ENCODE measurements around the gene STOM. TPM values are rescaled to one million over a fixed set of nuclear protein-coding genes. Genes with fewer than 3 reads are reported as not detected.

STOM gene
- total RNA-seq = 100 to 1,000 TPM in 4 of 5 donors, 10 to 100 TPM in 1; 85.7 to 238 (median 137) TPM
- polyA plus RNA-seq = 100 to 1,000 TPM in 1 of 3 donors, 10 to 100 TPM in 2; 35.3 to 174 (median 45.6) TPM
- long read RNA-seq, donor 1, transcript STOM-201 (7 exons, 3,010 nt) = major isoform, 11 of 17 reads
- long read RNA-seq, donor 1, partial matches to known transcripts = 6 of 17 reads
- long read RNA-seq, donor 1, other reads (novel, unspliced or antisense) = 0 of 17 reads
- long read RNA-seq, donor 2, transcript STOM-201 (7 exons, 3,010 nt) = major isoform, 19 of 19 reads
- long read RNA-seq, donor 2, partial matches to known transcripts = 0 of 19 reads
- long read RNA-seq, donor 2, other reads (novel, unspliced or antisense) = 0 of 19 reads
- long read RNA-seq, donor 3, transcript STOM-201 (7 exons, 3,010 nt) = major isoform, 8 of 8 reads
- long read RNA-seq, donor 3, partial matches to known transcripts = 0 of 8 reads
- long read RNA-seq, donor 3, other reads (novel, unspliced or antisense) = 0 of 8 reads
- long read RNA-seq, donor 4, transcript STOM-201 (7 exons, 3,010 nt) = major isoform, 10 of 10 reads
- long read RNA-seq, donor 4, partial matches to known transcripts = 0 of 10 reads
- long read RNA-seq, donor 4, other reads (novel, unspliced or antisense) = 0 of 10 reads
- long read RNA-seq, donor 5, transcript STOM-201 (7 exons, 3,010 nt) = major isoform, 23 of 41 reads
- long read RNA-seq, donor 5, partial matches to known transcripts = 18 of 41 reads
- long read RNA-seq, donor 5, other reads (novel, unspliced or antisense) = 0 of 41 reads
- long read RNA-seq, donor 6, transcript STOM-201 (7 exons, 3,010 nt) = major isoform, 24 of 24 reads
- long read RNA-seq, donor 6, partial matches to known transcripts = 0 of 24 reads
- long read RNA-seq, donor 6, other reads (novel, unspliced or antisense) = 0 of 24 reads
- long read RNA-seq, donor 7, transcript STOM-201 (7 exons, 3,010 nt) = major isoform, 25 of 36 reads
- long read RNA-seq, donor 7, partial matches to known transcripts = 11 of 36 reads
- long read RNA-seq, donor 7, other reads (novel, unspliced or antisense) = 0 of 36 reads
- long read RNA-seq, donor 8, transcript STOM-201 (7 exons, 3,010 nt) = major isoform, 11 of 11 reads
- long read RNA-seq, donor 8, partial matches to known transcripts = 0 of 11 reads
- long read RNA-seq, donor 8, other reads (novel, unspliced or antisense) = 0 of 11 reads
- long read RNA-seq, donor 9, transcript STOM-201 (7 exons, 3,010 nt) = major isoform, 20 of 30 reads
- long read RNA-seq, donor 9, partial matches to known transcripts = 10 of 30 reads
- long read RNA-seq, donor 9, other reads (novel, unspliced or antisense) = 0 of 30 reads
- long read RNA-seq, donor 10, transcript STOM-201 (7 exons, 3,010 nt) = major isoform, 5 of 5 reads
- long read RNA-seq, donor 10, partial matches to known transcripts = 0 of 5 reads
- long read RNA-seq, donor 10, other reads (novel, unspliced or antisense) = 0 of 5 reads

DNA sequence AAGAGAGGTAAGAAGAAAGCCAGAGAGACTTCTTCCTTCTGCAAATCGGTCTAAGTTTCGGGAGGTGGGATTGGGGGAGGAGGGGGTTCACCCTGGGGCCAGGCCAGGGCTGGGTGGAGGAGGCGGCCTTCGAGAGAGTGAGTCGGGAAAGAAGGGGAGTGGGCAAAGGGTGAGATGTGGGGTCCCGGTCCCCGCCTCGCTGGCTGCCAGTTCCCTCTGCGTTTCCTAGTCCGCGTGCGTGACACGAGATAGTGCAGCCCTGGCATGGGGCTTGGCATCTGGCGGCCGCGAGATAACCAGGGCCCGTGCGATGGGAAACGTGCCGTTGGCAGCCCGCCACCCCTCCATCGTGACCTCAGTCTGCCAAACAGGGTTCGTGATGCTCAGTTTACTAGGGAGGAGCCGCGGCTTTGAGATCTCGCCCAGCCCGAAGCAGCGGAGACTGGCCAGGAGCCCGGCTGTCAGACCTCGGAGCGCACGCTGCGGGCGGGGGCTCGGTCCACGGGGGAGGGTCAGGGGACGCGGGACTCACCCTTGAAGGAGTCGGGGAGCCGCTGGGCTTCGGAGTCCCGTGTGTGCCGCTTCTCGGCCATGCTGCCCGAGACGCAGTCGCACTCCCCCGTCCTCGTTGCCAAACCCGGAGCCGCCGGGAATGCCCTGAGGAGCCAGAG is at the start of gene STOM:
STOM (minus strand) TSS at position 656 of the 671 bp plus-strand sequence; CDS start at position 593, 63 bp downstream.
- no peaks in the 10 kb centered on the region for H3K36me3 ChIP-seq
- peak; percentile 89 to 94 for DNase-seq
- peaks cover 50 to 88% (median 72%) of the 10 kb centered on the region in 4 donors for H3K4me1 ChIP-seq
- peak within 1 kb of the TSS; percentile 60 to 72 (median 66) for H3K4me3 ChIP-seq
- no peaks in the 10 kb centered on the region for H3K27me3 ChIP-seq
- peak within 1 kb of the TSS; percentile 87 to 98 (median 94) for H3K27ac ChIP-seq
- 1 to 3% (median 2%) methylated on average over 22 to 52 of the region's 52 CpGs for WGBS, 5 donors
- H3K9me3 ChIP-seq = no peaks in the 10 kb centered on the region
- TF ChIP-seq CTCF (IDR thresholded peaks at IDR 0.05) = no peak
- peak; percentile 98 to 99 (median 98) for TF ChIP-seq POLR2AphosphoS5 (IDR thresholded peaks at IDR 0.05)
- peak in 2 of 4 donors; percentile 86 to 89 for TF ChIP-seq POLR2A (IDR thresholded peaks at IDR 0.05)
- TF ChIP-seq EP300 (IDR thresholded peaks at IDR 0.05) = peak; percentile 13
- intact Hi-C loops (cut with DNase I; ENCODE audit: low total_unique reads) = no loop called here

GRCh38 chr9:121411993-121412392 is 41.9 kb upstream of the STOM start:
- H3K4me1 ChIP-seq = no peaks in the 10 kb centered on the region
- no peak overlapping the region for H3K27ac ChIP-seq
- DNase-seq = no peak
- WGBS, 5 donors = 72 to 79% (median 76%) methylated on average over 3 of the region's 3 CpGs
- no peaks in the 10 kb centered on the region for H3K27me3 ChIP-seq
- H3K4me3 ChIP-seq = no peak overlapping the region
- no peaks in the 10 kb centered on the region for H3K9me3 ChIP-seq
- H3K36me3 ChIP-seq = no peaks in the 10 kb centered on the region
- TF ChIP-seq POLR2AphosphoS5 (IDR thresholded peaks at IDR 0.05) = no peak
- no peak for TF ChIP-seq EP300 (IDR thresholded peaks at IDR 0.05)
- no peak for TF ChIP-seq POLR2A (IDR thresholded peaks at IDR 0.05)
- TF ChIP-seq CTCF (IDR thresholded peaks at IDR 0.05) = no peak
- intact Hi-C loops (cut with DNase I; ENCODE audit: low total_unique reads) = no loop called here

GRCh38 chr9:121405899-121406298 is 35.8 kb upstream of the STOM start:
- intact Hi-C loops (cut with DNase I; ENCODE audit: low total_unique reads) = no loop called here
- H3K4me1 ChIP-seq = no peaks in the 10 kb centered on the region
- no peak overlapping the region for H3K27ac ChIP-seq
- no peak for TF ChIP-seq POLR2A (IDR thresholded peaks at IDR 0.05)
- no peak for TF ChIP-seq POLR2AphosphoS5 (IDR thresholded peaks at IDR 0.05)
- no peak for TF ChIP-seq CTCF (IDR thresholded peaks at IDR 0.05)
- TF ChIP-seq EP300 (IDR thresholded peaks at IDR 0.05) = no peak
- 47 to 95% (median 85%) methylated on average over 1 of the region's 1 CpG for WGBS, 5 donors
- H3K9me3 ChIP-seq = peaks cover 0 to 7% (median 1%) of the 10 kb centered on the region in 4 donors
- no peaks in the 10 kb centered on the region for H3K36me3 ChIP-seq
- DNase-seq = no peak
- no peaks in the 10 kb centered on the region for H3K27me3 ChIP-seq
- H3K4me3 ChIP-seq = no peak overlapping the region

All from stomach (tissue), 19 donors.